Keratinocyte (primary cell): Measurements from ENCODE around the gene PHYHIPL. TPM values are rescaled to one million over a fixed set of nuclear protein-coding genes. Genes with fewer than 3 reads are reported as not detected.

Experiments
- DNase-seq: peaks from one replicate; pipeline ENCODE4 v3.0.0-alpha.2; 2011; ENCODE audit warnings: low read depth, missing footprints, low spot score
- FAIRE-seq: peaks from 2 replicates; lab custom pipeline; 2011; peaks lifted over from hg19 to GRCh38; lab: Jason Lieb, UNC
- H2AFZ ChIP-seq: 2 replicates; pipeline ENCODE4 v1.6.0; 2012; ENCODE audit warnings: low read length, control low read depth, inconsistent platforms; ENCODE audit not compliant: control insufficient read depth
- H3K27ac ChIP-seq: 2 replicates; pipeline ENCODE4 v1.5.1; 2011; ENCODE audit warnings: low read length; ENCODE audit not compliant: control insufficient read depth, insufficient read depth
- H3K27me3 ChIP-seq: 3 replicates; pipeline ENCODE4 v1.6.0; 2011; ENCODE audit warnings: low read length; ENCODE audit not compliant: control insufficient read depth, insufficient read depth; ENCODE audit errors: extremely low read depth
- H3K36me3 ChIP-seq, 2 experiments: 2 replicates in 1 of 2; 3 replicates in 1 of 2; pipeline ENCODE4 v1.5.1; 2011; ENCODE audit warnings: low read length in 2 of 2, mild to moderate bottlenecking in 1 of 2; ENCODE audit not compliant: control insufficient read depth in 2 of 2, insufficient read depth in 2 of 2; ENCODE audit errors: extremely low read depth in 1 of 2
- H3K4me1 ChIP-seq: 3 replicates; pipeline ENCODE4 v1.5.1; 2011; ENCODE audit warnings: low read length; ENCODE audit not compliant: control insufficient read depth, insufficient read depth; ENCODE audit errors: extremely low read depth
- H3K4me2 ChIP-seq: 3 replicates; pipeline ENCODE4 v1.6.0; 2011; ENCODE audit warnings: low read depth, low read length; ENCODE audit not compliant: control insufficient read depth, insufficient read depth; ENCODE audit errors: extremely low read depth
- H3K4me3 ChIP-seq, 3 experiments: fragments of 200-600 bp in 1 of 3; sonication (generic) in 1 of 3; 2 replicates in 2 of 3; 3 replicates in 1 of 3; pipeline ENCODE4 v1.5.1; 2011 to 2016; ENCODE audit warnings: low read length in 3 of 3, mild to moderate bottlenecking in 3 of 3, control low read depth in 2 of 3, inconsistent platforms in 1 of 3, low read depth in 1 of 3, mixed read lengths in 1 of 3, mixed run types in 1 of 3, moderate library complexity in 1 of 3; ENCODE audit not compliant: control insufficient read depth in 2 of 3, insufficient read depth in 2 of 3; ENCODE audit errors: extremely low read depth in 1 of 3
- H3K79me2 ChIP-seq: 2 replicates; pipeline ENCODE4 v1.6.0; 2012; ENCODE audit warnings: low read length; ENCODE audit not compliant: control insufficient read depth, insufficient read depth
- H3K9ac ChIP-seq: 3 replicates; pipeline ENCODE4 v1.6.0; 2011; ENCODE audit warnings: low read length; ENCODE audit not compliant: control insufficient read depth, insufficient read depth; ENCODE audit errors: extremely low read depth
- H3K9me1 ChIP-seq: 3 replicates; pipeline ENCODE4 v1.6.0; 2011; ENCODE audit warnings: low read length; ENCODE audit not compliant: control insufficient read depth, insufficient read depth; ENCODE audit errors: extremely low read depth
- H3K9me3 ChIP-seq: 2 replicates; pipeline ENCODE4 v1.5.1; 2012; ENCODE audit warnings: low read depth, low read length; ENCODE audit not compliant: control insufficient read depth
- H4K20me1 ChIP-seq: 3 replicates; pipeline ENCODE4 v1.6.0; 2011; ENCODE audit warnings: low read length; ENCODE audit not compliant: control insufficient read depth, insufficient read depth; ENCODE audit errors: extremely low read depth
- CTCF ChIP-seq, 3 experiments: IDR thresholded peaks in 1 of 3; conservative IDR thresholded peaks in 1 of 3; optimal IDR thresholded peaks in 1 of 3; 2 replicates in 2 of 3; 3 replicates in 1 of 3; pipeline versions ENCODE3 to v1.5.1; 2011; ENCODE audit warnings: low read length in 3 of 3, mild to moderate bottlenecking in 3 of 3, moderate library complexity in 2 of 3, control low read depth in 1 of 3, inconsistent platforms in 1 of 3; ENCODE audit not compliant: insufficient read depth in 2 of 3; ENCODE audit errors: extremely low read depth in 1 of 3
- EZH2 ChIP-seq: IDR thresholded peaks from one replicate; pipeline ENCODE4 v1.6.1; 2012; ENCODE audit warnings: inconsistent platforms, mild to moderate bottlenecking, low read length, moderate library complexity
- dilution Hi-C: fragments of 300-500 bp; cut with MboI; formaldehyde crosslinking; loops from one replicate; pipeline ENCODE4 v1.7.0; 2020; ENCODE audit warnings: low sequenced_read_pairs; ENCODE audit not compliant: extremely low pct_ligation_motif_present
- polyA plus RNA-seq, 5 experiments: library from polyadenylated mRNA; depleted of rRNA in 3 of 5; stranded (reverse) in 3 of 5; stranded (forward) in 1 of 5; unstranded in 1 of 5; fragments of >200 nt; gene quantifications; 1 replicate in 1 of 5; 2 replicates in 3 of 5; 3 replicates in 1 of 5; pipeline versions ENCODE4 v1.2.1 to v1.2.3, GENCODE V29; 2011 to 2012; ENCODE audit warnings: missing spikeins in 2 of 5, low read depth in 1 of 5, low replicate concordance in 1 of 5

Gene PHYHIPL
- polyA plus RNA-seq, 1 donor (not counting 4 experiments of a cell fraction or from before 2014, with no cell fraction given): 0.12 TPM

GRCh38 chr10:59134785-59135184 lies 41.7 kb upstream of the PHYHIPL start:
- no peaks in the 10 kb centered on the region for H3K27me3 ChIP-seq
- dilution Hi-C loops: no loop called here

GRCh38 chr10:59135275-59135674 lies 41.2 kb upstream of the PHYHIPL start:
- Histone ChIP-seq H3K79me2 (no peaks in the 10 kb centered on the region), H3K9ac (no peak overlapping the region), H3K9me1 (no peaks in the 10 kb centered on the region), H3K36me3 (no peaks in the 10 kb centered on the region), H4K20me1 (no peaks in the 10 kb centered on the region), H3K4me3 (no peak overlapping the region), H3K27ac (no peak overlapping the region), H2AFZ (no peak overlapping the region), H3K27me3 (no peaks in the 10 kb centered on the region), H3K9me3 (no peaks in the 10 kb centered on the region), H3K4me2 (no peak overlapping the region), H3K4me1 (no peaks in the 10 kb centered on the region)
- no peak for TF ChIP-seq EZH2
- no peak for TF ChIP-seq CTCF (optimal IDR thresholded peaks at IDR 0.05 in 1 of 3, IDR thresholded peaks at IDR 0.05 in 1 of 3, conservative IDR thresholded peaks at IDR 0.05 in 1 of 3; ENCODE audit: extremely low read depth in 1 of 3, insufficient read depth in 2 of 3, low read length in 3 of 3)
- FAIRE-seq: no peak
- no peak for DNase-seq
- dilution Hi-C loops: no loop called here

More at GRCh38 chr10:59134785-59135184, 41.7 kb upstream of the PHYHIPL start:
- no peak for TF ChIP-seq EZH2
- Histone ChIP-seq H3K9ac (no peak overlapping the region), H3K27ac (no peak overlapping the region), H3K4me2 (no peak overlapping the region), H3K9me1 (no peaks in the 10 kb centered on the region), H2AFZ (no peak overlapping the region), H3K36me3 (no peaks in the 10 kb centered on the region), H3K9me3 (no peaks in the 10 kb centered on the region), H3K4me1 (no peaks in the 10 kb centered on the region), H3K4me3 (no peak overlapping the region), H3K79me2 (no peaks in the 10 kb centered on the region), H4K20me1 (no peaks in the 10 kb centered on the region)
- no peak for FAIRE-seq
- no peak for DNase-seq

GRCh38 chr10:59138052-59138451 lies 38.4 kb upstream of the PHYHIPL start:
- H2AFZ ChIP-seq: no peak overlapping the region

More at GRCh38 chr10:59138052-59138451, 38.4 kb upstream of the PHYHIPL start:
- TF ChIP-seq EZH2 (no peak), CTCF (optimal IDR thresholded peaks at IDR 0.05 in 1 of 3, IDR thresholded peaks at IDR 0.05 in 1 of 3, conservative IDR thresholded peaks at IDR 0.05 in 1 of 3; ENCODE audit: extremely low read depth in 1 of 3, insufficient read depth in 2 of 3, low read length in 3 of 3) (no peak)
- Histone ChIP-seq H3K27me3 (no peaks in the 10 kb centered on the region), H3K27ac (no peak overlapping the region), H3K4me3 (no peak overlapping the region), H3K79me2 (no peaks in the 10 kb centered on the region), H3K4me2 (no peak overlapping the region), H4K20me1 (no peaks in the 10 kb centered on the region), H3K4me1 (no peaks in the 10 kb centered on the region), H3K9ac (no peak overlapping the region), H3K9me3 (no peaks in the 10 kb centered on the region), H3K9me1 (no peaks in the 10 kb centered on the region), H3K36me3 (no peaks in the 10 kb centered on the region)
- dilution Hi-C loops: no loop called here
- DNase-seq (no peak), FAIRE-seq (no peak)
